Panc1 (cell line): ENCODE measurements around the gene ATP2B1. TPM values are rescaled to one million over a fixed set of nuclear protein-coding genes. Genes with fewer than 3 reads are reported as not detected.

Experiments
- ATAC-seq: fragments of 200-7000 bp; cut with Tn5 transposase; 2 replicates; pipeline ENCODE4 v1.9.1; 2020; ENCODE audit warnings: mild to moderate bottlenecking, moderate library complexity
- BruUV-seq: library from RNA; stranded (reverse); fragments of 400-500 nt; replicated peaks from 2 replicates; lab custom pipeline; 2021; lab: Mats Ljungman, UMichigan
- CTCF ChIA-PET: fragments of 300-600 bp; sonication (Branson Sonifier 250); formaldehyde crosslinking; loops from one replicate; lab custom pipeline; 2022; ENCODE audit warnings: antibody characterized with exemption; lab: Charles Lee
- POLR2A ChIA-PET: fragments of 300-600 bp; sonication (Branson Sonifier 250); formaldehyde crosslinking; loops from one replicate; lab custom pipeline; 2022; ENCODE audit warnings: antibody characterized with exemption; lab: Charles Lee
- DNase-seq: peaks from one replicate; pipeline ENCODE4 v3.0.0-alpha.2; 2010; ENCODE audit warnings: low read depth, low spot score
- H3K27ac ChIP-seq: 2 replicates; pipeline ENCODE4 v1.5.1; 2011; ENCODE audit warnings: mild to moderate bottlenecking, low read length, inconsistent platforms
- H3K27me3 ChIP-seq: fragments of 200-500 bp; sonication (Bioruptor generic); 2 replicates; pipeline ENCODE4 v1.6.0; 2014; ENCODE audit warnings: low read length, inconsistent platforms; ENCODE audit not compliant: control insufficient read depth, insufficient read depth
- H3K36me3 ChIP-seq: fragments of 200-500 bp; sonication (Bioruptor generic); 2 replicates; pipeline ENCODE4 v1.5.1; 2014; ENCODE audit warnings: inconsistent platforms, mild to moderate bottlenecking, low read length, moderate library complexity; ENCODE audit not compliant: control insufficient read depth, insufficient read depth
- H3K4me1 ChIP-seq: 2 replicates; pipeline ENCODE4 v1.5.1; 2011; ENCODE audit warnings: inconsistent platforms, mild to moderate bottlenecking, low read length, moderate library complexity; ENCODE audit not compliant: control insufficient read depth, insufficient read depth
- H3K4me3 ChIP-seq, 2 experiments: 2 replicates each; pipeline ENCODE4 v1.5.1; 2011 to 2012; ENCODE audit warnings: low read depth in 2 of 2, low read length in 2 of 2, mild to moderate bottlenecking in 2 of 2, inconsistent platforms in 1 of 2, moderate library complexity in 1 of 2
- H3K9me3 ChIP-seq: fragments of 200-500 bp; sonication (Bioruptor generic); 2 replicates; pipeline ENCODE4 v1.5.1; 2014; ENCODE audit warnings: low read depth, mild to moderate bottlenecking, inconsistent platforms, low read length, moderate library complexity; ENCODE audit not compliant: control insufficient read depth, insufficient read depth
- POLR2AphosphoS5 ChIP-seq: IDR thresholded peaks from 2 replicates; pipeline ENCODE4 v1.6.1; 2012; ENCODE audit warnings: mild to moderate bottlenecking, low read depth, low read length, moderate library complexity
- SIN3A ChIP-seq: IDR thresholded peaks from 2 replicates; pipeline ENCODE4 v1.6.1; 2012; ENCODE audit warnings: low read depth, mild to moderate bottlenecking, low read length, moderate library complexity, borderline replicate concordance; ENCODE audit not compliant: insufficient read depth
- TCF7L2 ChIP-seq: IDR thresholded peaks from 2 replicates; pipeline ENCODE4 v1.6.1; 2011; ENCODE audit warnings: mild to moderate bottlenecking, low read depth, low read length, inconsistent platforms
- in situ Hi-C: cut with HindIII; loops from 2 replicates; pipeline ENCODE4 v1.10.0; 2016; ENCODE audit warnings: low sequenced_read_pairs, low pct_unique_long_range_greater_than_20kb
- intact Hi-C: fragments of 100-400 bp; cut with micrococcal nuclease; formaldehyde crosslinking; loops from one replicate; pipeline ENCODE4 v1.10.0; 2022; ENCODE audit not compliant: unreplicated experiment
- total RNA-seq: library from RNA; stranded (reverse); gene quantifications from one replicate; pipeline ENCODE4 v1.2.1, GENCODE V29; 2021; ENCODE audit not compliant: unreplicated experiment
- TF ChIP-seq, protein P1 (sequence below), 2 experiments: IDR thresholded peaks; 2 replicates each; pipeline ENCODE4 v1.6.1; 2011 to 2012; ENCODE audit warnings: low read depth in 2 of 2, control low read depth in 1 of 2, low read length in 1 of 2, mild to moderate bottlenecking in 1 of 2, moderate library complexity in 1 of 2; ENCODE audit not compliant: insufficient read depth in 1 of 2
- TF ChIP-seq, protein P2 (sequence below): fragments of 450-650 bp; IDR thresholded peaks from 2 replicates; pipeline ENCODE4 v1.5.1; 2017; ENCODE audit warnings: mild to moderate bottlenecking

ATP2B1 gene
- total RNA-seq, 1 experiment from 2014 or later: 64.5 TPM

DNA sequence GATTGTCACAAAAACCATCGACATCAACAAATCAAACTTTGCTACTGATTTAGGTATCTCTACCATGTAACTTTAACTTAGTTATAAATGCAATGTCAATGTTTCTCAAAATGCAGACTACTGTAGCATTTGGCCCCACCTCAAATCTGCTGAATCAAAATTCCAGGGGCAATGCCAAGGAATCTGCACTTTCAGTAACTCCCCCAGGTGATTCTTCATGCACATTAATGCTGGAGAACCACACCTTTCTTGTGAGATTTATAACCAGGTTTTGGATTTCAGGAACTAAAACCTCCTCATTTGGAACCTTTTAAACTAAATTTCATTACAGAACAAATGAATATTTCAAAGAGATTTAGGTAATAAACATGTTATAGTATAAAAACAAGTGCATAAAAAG, 4.9 kb downstream of the ATP2B1 start:
- intact Hi-C loops (no loop called here), in situ Hi-C loops (no loop called here)
- BruUV-seq: no TSS peak
- Histone ChIP-seq H3K4me1 (peaks cover 33% of the 10 kb centered on the region), H3K27ac (no peak overlapping the region), H3K36me3 (no peaks in the 10 kb centered on the region; the same call in 1 of the 2 replicates), H3K4me3 (no peak overlapping the region), H3K9me3 (no peaks in the 10 kb centered on the region), H3K27me3 (no peaks in the 10 kb centered on the region)
- no peak for DNase-seq
- ChIA-PET POLR2A (no interaction called here), CTCF (no interaction called here)
- ATAC-seq: no peak
- TF ChIP-seq, protein P1, sequence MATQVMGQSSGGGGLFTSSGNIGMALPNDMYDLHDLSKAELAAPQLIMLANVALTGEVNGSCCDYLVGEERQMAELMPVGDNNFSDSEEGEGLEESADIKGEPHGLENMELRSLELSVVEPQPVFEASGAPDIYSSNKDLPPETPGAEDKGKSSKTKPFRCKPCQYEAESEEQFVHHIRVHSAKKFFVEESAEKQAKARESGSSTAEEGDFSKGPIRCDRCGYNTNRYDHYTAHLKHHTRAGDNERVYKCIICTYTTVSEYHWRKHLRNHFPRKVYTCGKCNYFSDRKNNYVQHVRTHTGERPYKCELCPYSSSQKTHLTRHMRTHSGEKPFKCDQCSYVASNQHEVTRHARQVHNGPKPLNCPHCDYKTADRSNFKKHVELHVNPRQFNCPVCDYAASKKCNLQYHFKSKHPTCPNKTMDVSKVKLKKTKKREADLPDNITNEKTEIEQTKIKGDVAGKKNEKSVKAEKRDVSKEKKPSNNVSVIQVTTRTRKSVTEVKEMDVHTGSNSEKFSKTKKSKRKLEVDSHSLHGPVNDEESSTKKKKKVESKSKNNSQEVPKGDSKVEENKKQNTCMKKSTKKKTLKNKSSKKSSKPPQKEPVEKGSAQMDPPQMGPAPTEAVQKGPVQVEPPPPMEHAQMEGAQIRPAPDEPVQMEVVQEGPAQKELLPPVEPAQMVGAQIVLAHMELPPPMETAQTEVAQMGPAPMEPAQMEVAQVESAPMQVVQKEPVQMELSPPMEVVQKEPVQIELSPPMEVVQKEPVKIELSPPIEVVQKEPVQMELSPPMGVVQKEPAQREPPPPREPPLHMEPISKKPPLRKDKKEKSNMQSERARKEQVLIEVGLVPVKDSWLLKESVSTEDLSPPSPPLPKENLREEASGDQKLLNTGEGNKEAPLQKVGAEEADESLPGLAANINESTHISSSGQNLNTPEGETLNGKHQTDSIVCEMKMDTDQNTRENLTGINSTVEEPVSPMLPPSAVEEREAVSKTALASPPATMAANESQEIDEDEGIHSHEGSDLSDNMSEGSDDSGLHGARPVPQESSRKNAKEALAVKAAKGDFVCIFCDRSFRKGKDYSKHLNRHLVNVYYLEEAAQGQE (IDR thresholded peaks at IDR 0.05; ENCODE audit: insufficient read depth in 1 of 2, low read depth in 2 of 2, low read length in 1 of 2): no peak
- TF ChIP-seq POLR2AphosphoS5 (no peak), SIN3A (no peak), TCF7L2 (no peak)
- TF ChIP-seq, protein P2, sequence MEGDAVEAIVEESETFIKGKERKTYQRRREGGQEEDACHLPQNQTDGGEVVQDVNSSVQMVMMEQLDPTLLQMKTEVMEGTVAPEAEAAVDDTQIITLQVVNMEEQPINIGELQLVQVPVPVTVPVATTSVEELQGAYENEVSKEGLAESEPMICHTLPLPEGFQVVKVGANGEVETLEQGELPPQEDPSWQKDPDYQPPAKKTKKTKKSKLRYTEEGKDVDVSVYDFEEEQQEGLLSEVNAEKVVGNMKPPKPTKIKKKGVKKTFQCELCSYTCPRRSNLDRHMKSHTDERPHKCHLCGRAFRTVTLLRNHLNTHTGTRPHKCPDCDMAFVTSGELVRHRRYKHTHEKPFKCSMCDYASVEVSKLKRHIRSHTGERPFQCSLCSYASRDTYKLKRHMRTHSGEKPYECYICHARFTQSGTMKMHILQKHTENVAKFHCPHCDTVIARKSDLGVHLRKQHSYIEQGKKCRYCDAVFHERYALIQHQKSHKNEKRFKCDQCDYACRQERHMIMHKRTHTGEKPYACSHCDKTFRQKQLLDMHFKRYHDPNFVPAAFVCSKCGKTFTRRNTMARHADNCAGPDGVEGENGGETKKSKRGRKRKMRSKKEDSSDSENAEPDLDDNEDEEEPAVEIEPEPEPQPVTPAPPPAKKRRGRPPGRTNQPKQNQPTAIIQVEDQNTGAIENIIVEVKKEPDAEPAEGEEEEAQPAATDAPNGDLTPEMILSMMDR: no peak

DNA sequence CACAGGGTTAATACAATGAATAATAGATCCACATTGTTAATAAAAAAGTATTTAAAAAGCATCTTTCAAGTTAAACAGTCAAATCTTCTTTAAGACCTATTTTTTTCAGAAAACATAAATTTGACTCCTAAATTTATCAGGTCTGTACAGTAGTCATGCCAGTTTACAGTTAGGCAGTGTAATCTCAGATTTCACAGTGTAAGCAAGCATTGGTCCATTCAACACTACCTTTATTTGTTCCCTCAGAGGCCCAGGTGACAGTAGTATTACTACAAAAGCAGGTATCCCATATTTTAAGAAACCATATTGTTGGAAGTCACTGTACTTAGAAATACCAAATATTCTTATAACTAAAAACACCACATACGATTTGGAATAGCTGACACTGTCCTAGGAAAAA, 6.1 kb downstream of the ATP2B1 start:
- intact Hi-C loops (no loop called here), in situ Hi-C loops (no loop called here)
- Histone ChIP-seq H3K9me3 (no peaks in the 10 kb centered on the region), H3K36me3 (no peaks in the 10 kb centered on the region; the same call in 1 of the 2 replicates), H3K4me3 (no peak overlapping the region), H3K27ac (no peak overlapping the region), H3K4me1 (peaks cover 33% of the 10 kb centered on the region), H3K27me3 (no peaks in the 10 kb centered on the region)
- BruUV-seq: no TSS peak
- CTCF ChIA-PET: no interaction called here
- DNase-seq (no peak), ATAC-seq (no peak)
- POLR2A ChIA-PET: no interaction called here
- TF ChIP-seq POLR2AphosphoS5 (no peak), TCF7L2 (no peak), SIN3A (no peak)
- TF ChIP-seq, protein P1 (IDR thresholded peaks at IDR 0.05; ENCODE audit: insufficient read depth in 1 of 2, low read depth in 2 of 2, low read length in 1 of 2): no peak
- TF ChIP-seq, protein P2: no peak
